Tibial artery (tissue), 4 donors: ENCODE results near the gene PATE4.
A peak's percentile ranks its signal among the peaks of the same experiment; 100 is the strongest.

Source experiments
- DNase-seq, 2 donors: peaks; one replicate each; pipeline ENCODE4 v3.0.0-alpha.2; 2019
- H3K27ac ChIP-seq, 2 donors: fragments of 200-600 bp; sonication (generic) in 1 of 2; 1 replicate in 1 of 2; 2 replicates in 1 of 2; pipeline ENCODE4 v1.5.1; 2018 to 2019; ENCODE audit warnings: mild to moderate bottlenecking in 1 of 2
- H3K27me3 ChIP-seq, 2 donors: fragments of 200-600 bp; sonication (generic) in 1 of 2; one replicate each; pipeline versions ENCODE4 v1.5.1 to v1.6.0; 2016 to 2019
- H3K36me3 ChIP-seq, 3 donors: fragments of 200-600 bp; sonication (generic) in 2 of 3; one replicate each; pipeline ENCODE4 v1.5.1; 2016 to 2019; ENCODE audit warnings: mild to moderate bottlenecking in 2 of 3
- H3K4me1 ChIP-seq, 4 donors: fragments of 200-600 bp; sonication (generic) in 2 of 4; 1 replicate in 3 of 4; 2 replicates in 1 of 4; pipeline ENCODE4 v1.5.1; 2016 to 2019
- H3K4me3 ChIP-seq, 2 donors: fragments of 200-600 bp; sonication (generic) in 1 of 2; 1 replicate in 1 of 2; 2 replicates in 1 of 2; pipeline ENCODE4 v1.5.1; 2018 to 2019; ENCODE audit warnings: mild to moderate bottlenecking in 2 of 2
- H3K9me3 ChIP-seq, 3 donors: fragments of 200-600 bp; sonication (generic) in 1 of 3; one replicate each; pipeline ENCODE4 v1.5.1; 2016 to 2019
- CTCF ChIP-seq, 2 experiments: fragments of 200-600 bp in 1 of 2; fragments of 450-650 bp in 1 of 2; IDR thresholded peaks; one replicate each; pipeline ENCODE4 v1.5.1; 2017 to 2019; ENCODE audit warnings: antibody characterized with exemption in 2 of 2, mild to moderate bottlenecking in 1 of 2, moderate library complexity in 1 of 2
- intact Hi-C: fragments of 100-400 bp; cut with DNase I; formaldehyde crosslinking; loops from one replicate; pipeline ENCODE4 v1.15.0; 2023; ENCODE audit warnings: low total_unique reads

PATE4 gene

GRCh38 chr11:125869521-125869920 is 36.4 kb downstream of the PATE4 start:
- Histone ChIP-seq H3K9me3 (no peaks in the 10 kb centered on the region), H3K4me3 (no peak overlapping the region), H3K36me3 (no peaks in the 10 kb centered on the region), H3K27me3 (no peaks in the 10 kb centered on the region), H3K27ac (no peak overlapping the region), H3K4me1 (peaks cover 0 to 2% (median 0%) of the 10 kb centered on the region in 4 donors)
- no peak for TF ChIP-seq CTCF (IDR thresholded peaks at IDR 0.05)
- intact Hi-C loops = no loop called here
- no peak for DNase-seq

- Histone ChIP-seq H3K9me3 (no peaks in the 10 kb centered on the region), H3K4me3 (no peak overlapping the region), H3K4me1 (peaks cover 0 to 5% (median 0%) of the 10 kb centered on the region in 4 donors), H3K27me3 (no peaks in the 10 kb centered on the region), H3K36me3 (no peaks in the 10 kb centered on the region), H3K27ac (no peak overlapping the region)
- intact Hi-C loops = no loop called here
- peak in 1 of 2 experiments; percentile 13 for TF ChIP-seq CTCF (IDR thresholded peaks at IDR 0.05)
- DNase-seq = no peak
Observed at GRCh38 chr11:125871391-125872137, 38.4 kb downstream of the PATE4 start.

GRCh38 chr11:125872138-125872491 is 39.0 kb downstream of the PATE4 start:
- Histone ChIP-seq H3K9me3 (no peaks in the 10 kb centered on the region), H3K36me3 (no peaks in the 10 kb centered on the region), H3K27ac (no peak overlapping the region), H3K27me3 (no peaks in the 10 kb centered on the region), H3K4me3 (no peak overlapping the region), H3K4me1 (peaks cover 0 to 5% (median 0%) of the 10 kb centered on the region in 4 donors)
- TF ChIP-seq CTCF (IDR thresholded peaks at IDR 0.05) = no peak
- intact Hi-C loops = no loop called here
- DNase-seq = no peak

GRCh38 chr11:125873881-125874555 is 40.9 kb downstream of the PATE4 start:
- Histone ChIP-seq H3K27ac (no peak overlapping the region), H3K4me1 (peaks cover 0 to 5% (median 0%) of the 10 kb centered on the region in 4 donors), H3K9me3 (no peaks in the 10 kb centered on the region), H3K36me3 (no peaks in the 10 kb centered on the region), H3K27me3 (no peaks in the 10 kb centered on the region), H3K4me3 (no peak overlapping the region)
- no peak for TF ChIP-seq CTCF (IDR thresholded peaks at IDR 0.05)
- DNase-seq = no peak
- intact Hi-C loops = no loop called here

- Histone ChIP-seq H3K27ac (no peak overlapping the region), H3K4me1 (peaks cover 0 to 5% (median 0%) of the 10 kb centered on the region in 4 donors), H3K9me3 (no peaks in the 10 kb centered on the region), H3K36me3 (no peaks in the 10 kb centered on the region), H3K4me3 (no peak overlapping the region), H3K27me3 (no peaks in the 10 kb centered on the region)
- intact Hi-C loops = no loop called here
- peak in 1 of 2 donors; percentile 40 for DNase-seq
- peak; percentile 63 to 70 for TF ChIP-seq CTCF (IDR thresholded peaks at IDR 0.05)
Observed at GRCh38 chr11:125874556-125875124, 41.5 kb downstream of the PATE4 start.
